Caco-2 (cell line): ENCODE results near the gene BHLHE23. TPM values are rescaled to one million over a fixed set of nuclear protein-coding genes. Genes with fewer than 3 reads are reported as not detected.

Experiments
- BruUV-seq: library from RNA; stranded (reverse); fragments of 400-500 nt; replicated peaks from 2 replicates; lab custom pipeline; 2021; lab: Mats Ljungman, UMichigan
- CTCF ChIA-PET: fragments of 300-600 bp; sonication (Branson Sonifier 250); formaldehyde crosslinking; loops from one replicate; lab custom pipeline; 2022; ENCODE audit warnings: antibody characterized with exemption; lab: Charles Lee
- POLR2A ChIA-PET: fragments of 300-600 bp; sonication (Branson Sonifier 250); formaldehyde crosslinking; loops from one replicate; lab custom pipeline; 2022; ENCODE audit warnings: antibody characterized with exemption; lab: Charles Lee
- DNase-seq, 2 experiments: peaks; one replicate each; pipeline versions ENCODE4 v3.0.0 to v3.0.0-alpha.2; 2020 to 2022
- H3K27me3 ChIP-seq: replicated peaks from 2 replicates; pipeline ENCODE4 v1.6.0; 2011; ENCODE audit warnings: low read length; ENCODE audit not compliant: control insufficient read depth, insufficient read depth
- H3K36me3 ChIP-seq: 2 replicates; pipeline ENCODE4 v1.5.1; 2011; ENCODE audit warnings: low read length; ENCODE audit not compliant: control insufficient read depth, insufficient read depth
- H3K4me1 ChIP-seq: fragments of 250-450 bp; sonication (Bioruptor Pico); 2 replicates; pipeline ENCODE4 v1.5.1; 2020; ENCODE audit warnings: mild to moderate bottlenecking
- H3K4me3 ChIP-seq: 2 replicates; pipeline ENCODE4 v1.5.1; 2011; ENCODE audit warnings: low read depth, mild to moderate bottlenecking, control low read depth, low read length
- H3K9me3 ChIP-seq: fragments of 250-450 bp; sonication (Bioruptor Pico); 2 replicates; pipeline ENCODE4 v1.5.1; 2020; ENCODE audit warnings: mild to moderate bottlenecking, moderate library complexity
- H3K27ac Mint-ChIP-seq: one replicate; pipeline ENCODE4 v1.8.0; 2022; ENCODE audit warnings: mixed read lengths; ENCODE audit not compliant: unreplicated experiment
- H3K27me3 Mint-ChIP-seq: one replicate; pipeline ENCODE4 v1.8.0; 2022; ENCODE audit warnings: mixed read lengths; ENCODE audit not compliant: insufficient read depth, unreplicated experiment
- H3K36me3 Mint-ChIP-seq: one replicate; pipeline ENCODE4 v1.8.0; 2022; ENCODE audit warnings: mild to moderate bottlenecking, mixed read lengths; ENCODE audit not compliant: insufficient read depth, unreplicated experiment
- H3K4me1 Mint-ChIP-seq: one replicate; pipeline ENCODE4 v1.8.0; 2022; ENCODE audit warnings: low read depth, mixed read lengths; ENCODE audit not compliant: unreplicated experiment
- H3K4me3 Mint-ChIP-seq: one replicate; pipeline ENCODE4 v1.8.0; 2022; ENCODE audit warnings: mild to moderate bottlenecking, moderate library complexity, mixed read lengths; ENCODE audit not compliant: unreplicated experiment
- H3K9me3 Mint-ChIP-seq: one replicate; pipeline ENCODE4 v1.8.0; 2022; ENCODE audit warnings: mixed read lengths; ENCODE audit not compliant: unreplicated experiment
- intact Hi-C: fragments of 100-400 bp; cut with micrococcal nuclease; formaldehyde crosslinking; loops from one replicate; pipeline ENCODE4 v1.10.0; 2022; ENCODE audit not compliant: unreplicated experiment
- total RNA-seq: library from RNA; stranded (reverse); gene quantifications from 2 replicates; pipeline ENCODE4 v1.2.3, GENCODE V29; 2022
- TF ChIP-seq, protein P1 (sequence below), 2 experiments: fragments of 200-600 bp in 1 of 2; IDR thresholded peaks; 1 replicate in 1 of 2; 2 replicates in 1 of 2; pipeline versions ENCODE4 v1.5.1 to v1.8.0; 2011 to 2022; ENCODE audit warnings: antibody characterized with exemption in 1 of 2, control low read depth in 1 of 2, inconsistent platforms in 1 of 2, low read depth in 1 of 2, low read length in 1 of 2, mild to moderate bottlenecking in 1 of 2, moderate library complexity in 1 of 2; ENCODE audit not compliant: insufficient read depth in 1 of 2, severe bottlenecking in 1 of 2, unreplicated experiment in 1 of 2

The BHLHE23 gene
- total RNA-seq, 1 experiment from 2014 or later = 0.95 TPM

DNA sequence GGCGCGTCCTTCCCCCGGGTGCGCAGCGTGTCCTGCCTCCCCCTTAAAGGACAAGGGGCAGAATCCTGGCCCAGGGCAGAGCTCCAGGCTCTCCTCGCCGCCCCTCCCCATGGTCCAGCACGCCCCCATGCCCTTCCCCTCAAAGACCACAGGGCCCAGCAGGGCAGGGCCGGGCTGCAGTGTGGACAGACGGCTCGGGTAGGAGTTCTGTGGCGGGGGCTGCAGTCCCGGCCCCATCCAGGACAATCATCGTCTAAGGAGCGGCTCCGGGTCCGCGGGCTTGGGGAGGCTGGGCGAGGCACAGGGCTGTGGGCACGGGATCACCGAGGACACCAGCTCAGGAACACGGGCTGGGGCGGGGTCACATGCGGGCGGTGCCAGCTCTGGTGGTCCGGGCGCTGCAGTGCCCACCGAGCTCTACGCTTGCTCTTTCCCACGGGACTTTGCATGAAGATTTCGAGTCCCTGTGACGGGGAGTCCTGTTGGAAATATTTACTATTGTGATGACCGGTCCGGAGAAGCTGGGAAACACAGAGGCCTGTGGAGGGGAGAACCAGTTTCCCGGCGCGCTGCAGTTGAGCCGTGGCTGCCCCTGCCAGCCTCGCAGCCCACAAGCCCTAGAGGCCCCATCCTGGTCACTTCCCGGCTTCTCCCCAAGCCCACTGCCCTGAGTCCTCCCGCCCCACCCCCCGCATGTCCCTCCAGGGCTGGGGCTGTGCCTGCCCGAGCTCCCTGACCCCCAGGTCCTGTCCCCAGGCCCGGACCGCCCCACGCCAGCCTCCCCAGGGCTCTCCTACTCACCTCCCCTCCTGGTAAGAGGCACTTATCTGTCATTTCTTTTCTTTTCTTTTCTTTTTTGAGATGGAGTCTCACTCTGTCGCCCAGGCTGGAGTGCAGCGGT lies 33.7 kb downstream of the BHLHE23 start:
- peaks cover 9% of the 10 kb centered on the region for H3K36me3 Mint-ChIP-seq
- intact Hi-C loops = loop anchor here (1.0 to 2.0 kb wide), 2 partner anchors 20 to 36 kb away; partner anchors contain the start of gene SLC17A9
- peak overlapping the region; percentile 70 for H3K4me3 Mint-ChIP-seq
- Histone ChIP-seq H3K27me3 (no peaks in the 10 kb centered on the region), H3K4me1 (peaks cover 7% of the 10 kb centered on the region), H3K9me3 (no peaks in the 10 kb centered on the region), H3K36me3 (no peaks in the 10 kb centered on the region), H3K4me3 (peak overlapping the region; percentile 43)
- peaks cover 13% of the 10 kb centered on the region for H3K4me1 Mint-ChIP-seq
- DNase-seq = no peak
- POLR2A ChIA-PET = interaction anchor here (0.6 to 1.0 kb wide), 3 partner anchors 36 to 75 kb away, joined by 3 to 5 read pairs (median 4); no protein-coding TSS in a partner anchor
- H3K27ac Mint-ChIP-seq = no peak overlapping the region
- CTCF ChIA-PET = interaction anchor here (0.6 to 1.7 kb wide), 43 partner anchors 8 to 409 kb away, joined by 3 to 37 read pairs (median 4); partner anchors contain the start of genes ARFGAP1, SLC17A9 and TCFL5
- TF ChIP-seq, protein P1, sequence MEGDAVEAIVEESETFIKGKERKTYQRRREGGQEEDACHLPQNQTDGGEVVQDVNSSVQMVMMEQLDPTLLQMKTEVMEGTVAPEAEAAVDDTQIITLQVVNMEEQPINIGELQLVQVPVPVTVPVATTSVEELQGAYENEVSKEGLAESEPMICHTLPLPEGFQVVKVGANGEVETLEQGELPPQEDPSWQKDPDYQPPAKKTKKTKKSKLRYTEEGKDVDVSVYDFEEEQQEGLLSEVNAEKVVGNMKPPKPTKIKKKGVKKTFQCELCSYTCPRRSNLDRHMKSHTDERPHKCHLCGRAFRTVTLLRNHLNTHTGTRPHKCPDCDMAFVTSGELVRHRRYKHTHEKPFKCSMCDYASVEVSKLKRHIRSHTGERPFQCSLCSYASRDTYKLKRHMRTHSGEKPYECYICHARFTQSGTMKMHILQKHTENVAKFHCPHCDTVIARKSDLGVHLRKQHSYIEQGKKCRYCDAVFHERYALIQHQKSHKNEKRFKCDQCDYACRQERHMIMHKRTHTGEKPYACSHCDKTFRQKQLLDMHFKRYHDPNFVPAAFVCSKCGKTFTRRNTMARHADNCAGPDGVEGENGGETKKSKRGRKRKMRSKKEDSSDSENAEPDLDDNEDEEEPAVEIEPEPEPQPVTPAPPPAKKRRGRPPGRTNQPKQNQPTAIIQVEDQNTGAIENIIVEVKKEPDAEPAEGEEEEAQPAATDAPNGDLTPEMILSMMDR (IDR thresholded peaks at IDR 0.05; ENCODE audit: insufficient read depth in 1 of 2, low read depth in 1 of 2, low read length in 1 of 2, severe bottlenecking in 1 of 2, unreplicated experiment in 1 of 2) = no peak
- H3K9me3 Mint-ChIP-seq = no peaks in the 10 kb centered on the region
- H3K27me3 Mint-ChIP-seq = no peaks in the 10 kb centered on the region
- BruUV-seq = no TSS peak

DNA sequence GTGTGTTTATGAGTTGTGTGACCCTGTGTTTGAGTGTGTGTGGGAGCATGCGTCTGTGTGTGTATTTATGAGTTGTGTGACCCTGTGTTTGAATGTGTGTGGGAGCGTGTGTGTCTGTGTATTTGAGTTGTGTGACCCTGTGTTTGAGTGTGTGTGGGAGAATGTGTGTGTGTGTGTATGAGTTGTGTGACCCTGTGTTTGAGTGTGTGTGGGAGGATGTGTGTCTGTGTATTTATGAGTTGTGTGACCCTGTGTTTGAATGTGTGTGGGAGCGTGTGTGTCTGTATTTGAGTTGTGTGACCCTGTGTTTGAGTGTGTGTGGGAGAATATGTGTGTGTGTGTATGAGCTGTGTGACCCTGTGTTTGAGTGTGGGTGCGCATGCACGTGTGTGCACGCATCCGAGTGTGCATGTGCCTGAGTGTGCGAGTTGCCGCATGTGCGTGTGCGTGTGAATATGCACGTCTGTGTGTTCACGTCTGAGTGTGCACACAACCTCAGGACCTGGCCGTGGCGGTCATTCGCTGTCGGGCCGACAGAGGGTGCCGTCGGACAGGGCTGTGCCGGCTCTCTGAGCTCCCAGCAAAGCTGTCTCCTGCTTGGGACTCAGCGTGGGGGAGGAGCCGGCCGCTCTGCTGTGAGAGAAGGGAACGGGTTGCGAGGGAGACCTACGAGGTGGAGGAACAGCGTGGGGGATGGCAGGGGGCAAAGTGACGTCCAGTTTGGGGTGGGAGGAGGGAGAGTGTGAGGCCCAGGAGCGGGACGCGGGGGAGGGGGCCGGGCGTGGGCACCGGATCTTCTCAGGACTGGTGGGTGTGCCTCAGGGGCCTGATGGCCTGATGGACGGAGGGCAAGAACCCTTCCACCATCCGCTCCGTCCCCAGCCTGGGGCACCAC lies 34.6 kb downstream of the BHLHE23 start:
- no peaks in the 10 kb centered on the region for H3K27me3 Mint-ChIP-seq

More for the DNA sequence above, 34.6 kb downstream of the BHLHE23 start:
- Mint-ChIP-seq H3K4me3 (peak overlapping the region; percentile 70), H3K27ac (no peak overlapping the region), H3K9me3 (no peaks in the 10 kb centered on the region), H3K36me3 (peaks cover 9% of the 10 kb centered on the region), H3K4me1 (peaks cover 13% of the 10 kb centered on the region)
- DNase-seq = peak; percentile 96 to 99
- intact Hi-C loops = loop anchor here (1.0 to 2.0 kb wide), 2 partner anchors 19 to 37 kb away; partner anchors contain the start of gene SLC17A9
- H3K27me3 ChIP-seq = no peaks in the 10 kb centered on the region
- CTCF ChIA-PET = interaction anchor here (0.6 to 1.7 kb wide), 49 partner anchors 8 to 610 kb away, joined by 3 to 37 read pairs (median 5); partner anchors contain the start of genes ARFGAP1, SLC17A9 and TCFL5
- H3K9me3 ChIP-seq = no peaks in the 10 kb centered on the region
- no peaks in the 10 kb centered on the region for H3K36me3 ChIP-seq
- POLR2A ChIA-PET = interaction anchor here (0.6 to 1.0 kb wide), 4 partner anchors 34 to 74 kb away, joined by 3 to 10 read pairs (median 4); no protein-coding TSS in a partner anchor
- H3K4me1 ChIP-seq = peaks cover 7% of the 10 kb centered on the region
- H3K4me3 ChIP-seq = peak overlapping the region; percentile 43
- BruUV-seq = TSS peak; percentile 25
- TF ChIP-seq, protein P1 (IDR thresholded peaks at IDR 0.05; ENCODE audit: insufficient read depth in 1 of 2, low read depth in 1 of 2, low read length in 1 of 2, severe bottlenecking in 1 of 2, unreplicated experiment in 1 of 2) = peak; percentile 99
